Left ventricle myocardium superior (tissue), 1 donor: ENCODE results near the gene FMO2. TPM values are rescaled to one million over a fixed set of nuclear protein-coding genes. Genes with fewer than 3 reads are reported as not detected.

Experiments
- ATAC-seq: fragments of 200-7000 bp; cut with Tn5 transposase; one replicate; pipeline ENCODE4 v1.9.1; 2020; ENCODE audit warnings: mild to moderate bottlenecking, moderate library complexity
- DNase-seq: peaks from one replicate; pipeline ENCODE4 v3.0.0-alpha.2; 2020
- intact Hi-C: fragments of 100-400 bp; cut with micrococcal nuclease; formaldehyde crosslinking; loops from one replicate; pipeline ENCODE4 v1.11.0; 2022
- total RNA-seq: library from RNA; stranded (reverse); fragmentation: NEBNext Ultra II Directional; extraction: Animal tissue kit (Norgen Biotek cat#: 25700); gene quantifications from one replicate; pipeline ENCODE4 v1.2.1, GENCODE V29; 2021
- donor health status: DM: no; HTN: yes; CAD: no; lungs with severe emphysema.

The FMO2 gene
- total RNA-seq, 1 donor from 2014 or later, result 53.5 TPM

DNA sequence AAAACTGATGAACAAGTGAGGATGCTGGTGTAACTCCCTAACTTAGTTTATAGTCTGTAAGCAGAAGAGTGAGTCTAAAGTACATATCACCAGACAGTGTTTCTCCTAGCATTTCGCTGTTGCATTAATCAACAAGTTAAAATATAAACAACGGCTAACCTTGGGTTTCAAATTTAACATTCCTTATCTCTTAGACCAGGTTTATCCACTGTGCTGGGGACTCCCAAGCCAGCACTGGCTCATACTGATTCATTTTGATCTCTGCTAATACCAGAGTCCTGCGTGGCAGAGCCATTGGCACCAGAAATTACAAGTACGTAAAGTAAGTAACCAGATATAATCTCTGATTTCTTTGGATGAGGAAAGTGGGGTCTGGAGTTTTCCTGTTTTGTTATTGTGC lies 63.2 kb downstream of the FMO2 start, which contains the start of gene FMO1:
TSS of gene FMO1 (plus strand) at position 193 of the 400 bp plus-strand sequence. CDS start 9,594 bp downstream, outside the sequence.
- intact Hi-C loops, result loop anchor here (5.0 kb wide), 1 partner anchor 64 kb away; the partner anchor contains the start of gene FMO4
- ATAC-seq (no peak), DNase-seq (no peak)

DNA sequence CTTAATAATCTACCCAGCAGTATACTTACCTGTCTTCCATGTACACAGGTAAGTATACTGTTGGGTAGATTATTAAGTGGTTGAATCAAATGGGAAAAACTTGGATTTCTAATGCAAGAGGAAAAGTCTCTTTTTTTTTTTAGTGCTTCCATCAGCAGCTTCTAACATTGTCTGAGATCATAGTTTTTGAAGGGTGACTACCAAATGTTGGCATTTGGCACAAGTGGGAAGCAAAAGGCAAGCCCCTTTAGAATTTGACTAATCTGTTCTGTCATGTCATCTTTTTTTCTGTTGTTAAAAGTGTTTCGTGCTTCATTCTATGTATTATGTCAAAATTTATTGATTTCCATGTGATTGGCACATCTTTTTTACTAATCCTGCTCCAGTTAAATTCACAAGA lies 63.7 kb downstream of the FMO2 start:
- ATAC-seq, result no peak
- intact Hi-C loops, result loop anchor here (5.0 kb wide), 1 partner anchor 63 kb away; the partner anchor contains the start of gene FMO4
- no peak for DNase-seq

- DNase-seq, result no peak
- intact Hi-C loops, result no loop called here
- peak; percentile 39 for ATAC-seq
These were observed 65.2 kb downstream of the FMO2 start for GRCh38 chr1:171250263-171250662.

GRCh38 chr1:171251042-171251951 lies 66.2 kb downstream of the FMO2 start:
- DNase-seq, result peak; percentile 57

DNA sequence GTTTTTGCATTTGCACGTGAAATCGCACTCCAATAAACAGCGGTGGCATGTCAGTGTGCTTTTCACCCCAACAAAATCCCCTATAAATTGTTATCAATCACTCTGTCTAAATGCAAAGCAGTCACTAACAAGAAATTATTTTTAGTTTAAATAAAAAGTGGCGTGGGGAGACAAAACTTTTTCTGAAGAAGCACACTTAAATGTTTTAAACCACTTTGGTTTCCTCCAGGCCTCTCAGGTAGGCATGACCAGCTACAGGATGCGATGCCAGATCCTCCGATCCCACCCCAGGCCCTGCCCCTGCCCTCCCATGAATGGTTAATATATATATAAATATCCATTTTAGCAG lies 66.8 kb downstream of the FMO2 start:
- intact Hi-C loops, result no loop called here
- DNase-seq, result no peak
- no peak for ATAC-seq

More at GRCh38 chr1:171251042-171251951, 66.2 kb downstream of the FMO2 start:
- peak; percentile 53 for ATAC-seq
- intact Hi-C loops, result no loop called here

DNA sequence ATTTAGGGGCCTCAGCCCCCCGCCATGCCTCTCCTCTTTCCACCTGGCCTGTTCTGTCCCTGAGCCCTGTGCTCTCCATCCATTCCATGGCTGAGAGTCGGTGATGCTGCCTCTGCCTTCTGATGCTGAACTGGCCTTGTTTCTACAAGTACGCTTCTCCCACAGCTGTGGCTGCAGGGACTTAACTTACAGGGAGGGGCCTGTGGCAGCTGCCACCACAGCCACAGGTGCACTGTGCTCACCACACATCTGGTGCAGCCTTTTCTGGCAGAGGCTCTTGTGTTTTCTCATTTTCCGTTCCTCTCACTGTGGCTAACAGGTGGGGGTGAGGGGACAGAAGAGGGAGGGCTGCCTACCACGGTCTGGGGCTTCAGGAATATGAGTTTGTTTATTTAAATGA lies 67.4 kb downstream of the FMO2 start:
- intact Hi-C loops, result no loop called here
- ATAC-seq, result no peak
- no peak for DNase-seq

GRCh38 chr1:171254859-171255258 lies 69.8 kb downstream of the FMO2 start:
- ATAC-seq, result no peak
- no peak for DNase-seq
- intact Hi-C loops, result no loop called here

DNA sequence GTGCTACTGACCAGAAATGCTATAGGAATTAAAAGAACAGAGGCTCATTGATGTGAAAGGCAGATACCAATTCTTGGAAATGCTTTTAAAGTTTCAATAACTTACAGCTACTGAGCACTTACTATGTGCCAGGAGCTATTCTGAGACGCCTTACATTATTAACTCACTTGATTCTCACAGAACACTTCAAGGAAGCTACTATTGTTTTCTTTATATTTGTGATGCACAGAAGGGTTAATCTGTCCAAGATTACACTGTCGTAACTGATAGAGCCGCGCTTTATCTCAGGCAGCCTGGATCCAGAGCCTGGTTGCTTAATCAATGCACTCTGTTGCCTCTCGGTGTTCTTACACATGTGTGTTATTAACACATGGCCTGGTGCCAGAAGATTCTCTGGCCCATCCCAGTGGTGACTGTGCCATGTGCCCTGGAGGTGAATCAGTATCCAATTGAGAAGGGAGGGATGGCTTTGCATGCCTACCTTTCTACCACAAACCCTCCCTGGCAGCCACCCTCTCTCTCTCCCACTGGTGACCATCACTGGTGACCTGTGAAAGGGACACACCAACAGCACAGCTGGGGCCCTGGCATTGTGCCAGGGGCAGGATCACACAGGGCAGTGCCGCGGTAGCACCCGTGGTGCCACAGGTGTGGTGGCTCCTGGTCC lies 72.0 kb downstream of the FMO2 start:
- DNase-seq, result peak; percentile 41
- intact Hi-C loops, result no loop called here

GRCh38 chr1:171257607-171258076 lies 72.5 kb downstream of the FMO2 start:
- intact Hi-C loops, result no loop called here
- ATAC-seq (peak; percentile 61), DNase-seq (no peak)

More for the DNA sequence above, 72.0 kb downstream of the FMO2 start:
- peak; percentile 49 for ATAC-seq

GRCh38 chr1:171258429-171258828 lies 73.3 kb downstream of the FMO2 start:
- ATAC-seq (peak; percentile 14), DNase-seq (no peak)
- intact Hi-C loops, result no loop called here

GRCh38 chr1:171258943-171259342 lies 73.8 kb downstream of the FMO2 start:
- peak; percentile 45 for ATAC-seq
- DNase-seq, result no peak
- intact Hi-C loops, result no loop called here

Other genes starting within 250 kb of the FMO2 start
- gene MROH9, start 249.8 kb upstream of the FMO2 start, total RNA-seq, result not detected
- 1.8 TPM for gene FMO3, start 94.4 kb upstream of the FMO2 start, total RNA-seq
- gene FMO1, start 63.2 kb downstream of the FMO2 start, total RNA-seq, result 0.59 TPM
- 2.2 TPM for gene FMO4, start 128.9 kb downstream of the FMO2 start, total RNA-seq